ENCODE measurements around the gene C2orf72. TPM values are rescaled to one million over a fixed set of nuclear protein-coding genes. Genes with fewer than 3 reads are reported as not detected.

C2orf72 gene
- total and polyA plus RNA-seq, 10 of the 15 experiments (the other 5 are each of a cell fraction or from before 2014, with no cell fraction given) = under 0.01 to 0.29 (median 0.10) TPM; not detected in 6

DNA sequence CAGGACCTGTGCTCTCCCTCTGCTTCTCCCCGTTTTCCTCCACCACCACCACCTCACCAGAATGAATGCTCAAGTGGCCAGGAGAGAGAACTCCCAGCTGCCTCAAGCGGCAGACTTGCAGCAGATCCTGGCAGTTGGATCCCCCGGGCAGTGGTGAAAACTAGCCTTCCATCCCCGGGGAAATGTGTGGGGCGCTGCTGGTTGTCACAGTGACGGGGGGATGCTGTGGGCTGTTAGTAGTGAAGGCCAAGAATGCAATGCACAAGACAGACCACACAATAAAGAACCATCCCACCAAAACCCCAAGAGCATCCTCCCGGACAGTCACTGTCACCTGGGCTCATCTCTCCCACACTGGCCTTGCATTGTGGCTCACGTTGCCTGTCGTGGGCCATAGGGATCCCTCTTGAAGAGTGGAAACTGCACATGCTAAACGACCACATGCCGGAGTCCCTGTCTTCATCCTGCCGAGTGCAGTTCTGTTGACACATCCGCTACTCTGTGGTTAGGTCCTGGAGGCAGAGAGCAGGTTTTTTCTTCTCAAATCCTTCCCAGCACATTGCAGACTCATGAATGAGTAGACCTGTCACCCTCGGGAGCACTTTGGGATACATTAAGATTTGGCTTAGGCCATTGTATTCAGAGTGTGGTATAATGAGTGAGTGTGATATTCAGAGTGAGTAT, 27.9 kb upstream of the C2orf72 start:
- no TSS peak for BruUV-seq (replicated peaks)

More for the DNA sequence above, 27.9 kb upstream of the C2orf72 start:
- Histone ChIP-seq H3K36me3 (ENCODE audit: control insufficient read depth in 2 of 2, insufficient read depth in 2 of 2, low read length in 1 of 2) (no peaks in the 10 kb centered on the region), H4K20me1 (ENCODE audit: control insufficient read depth, insufficient read depth) (no peaks in the 10 kb centered on the region), H3K4me3 (no peak overlapping the region), H2AFZ (ENCODE audit: control insufficient read depth, low read depth, low read length) (no peak overlapping the region), H3K4me2 (ENCODE audit: control insufficient read depth, insufficient read depth) (no peak overlapping the region), H3K79me2 (ENCODE audit: control insufficient read depth, insufficient read depth, low read length) (no peaks in the 10 kb centered on the region), H3K27me3 (replicated peaks in 1 of 2; ENCODE audit: control insufficient read depth in 2 of 2, insufficient read depth in 2 of 2, low read length in 1 of 2) (peaks cover 0 to 2% of the 10 kb centered on the region in 2 experiments; a peak in 2 of 4 replicates), H3K4me1 (ENCODE audit: control insufficient read depth, insufficient read depth, low read length) (no peaks in the 10 kb centered on the region), H3K9ac (ENCODE audit: control insufficient read depth, insufficient read depth, low read length) (no peak overlapping the region), H3K9me3 (replicated peaks; ENCODE audit: control insufficient read depth, insufficient read depth, low read length) (no peaks in the 10 kb centered on the region; the same call in 2 of the 3 replicates), H3K27ac (ENCODE audit: control insufficient read depth, insufficient read depth) (no peak overlapping the region)
- ChIA-PET RAD21 (ENCODE audit: unreplicated experiment) (no interaction called here), POLR2A (no interaction called here), SMC1A (ENCODE audit: uncharacterized antibody, unreplicated experiment) (no interaction called here), CTCF (interaction anchor here (0.6 to 1.2 kb wide), 4 partner anchors 42 to 212 kb away, joined by 3 read pairs; no protein-coding TSS in a partner anchor)
- WGBS (ENCODE audit: insufficient coverage, insufficient replicate concordance, low lambda C conversion rate, missing lambda C conversion rate) = 28% methylated on average over 14 of the region's 14 CpGs
- no peak for FAIRE-seq
- TF ChIP-seq SMC3 (IDR thresholded peaks at IDR 0.05; ENCODE audit: borderline replicate concordance, low read length) = no peak
- TF ChIP-seq ZBED1 (IDR thresholded peaks at IDR 0.05; ENCODE audit: borderline replicate concordance) = no peak
- TF ChIP-seq RCOR1 (conservative IDR thresholded peaks at IDR 0.05; ENCODE audit: low read depth, low read length) = no peak
- TF ChIP-seq GABPA (IDR thresholded peaks at IDR 0.05; ENCODE audit: low read depth) = no peak
- TF ChIP-seq ZBTB40 (IDR thresholded peaks at IDR 0.05; ENCODE audit: borderline replicate concordance) = no peak
- TF ChIP-seq TCF12 (IDR thresholded peaks at IDR 0.05; ENCODE audit: low read depth, low read length) = no peak
- TF ChIP-seq CREB1 (IDR thresholded peaks at IDR 0.05; ENCODE audit: low read depth) = no peak
- TF ChIP-seq IRF3 (IDR thresholded peaks at IDR 0.05) = no peak
- in situ Hi-C loops (cut with MboI) (no loop called here), intact Hi-C loops (cut with micrococcal nuclease; ENCODE audit: unreplicated experiment) (no loop called here)
- ATAC-seq = no peak
- no peak for DNase-seq (ENCODE audit: low read depth, low spot score)

Data from GM12878 (cell line).